Measurements from ENCODE around the gene SERPINE3.

DNA sequence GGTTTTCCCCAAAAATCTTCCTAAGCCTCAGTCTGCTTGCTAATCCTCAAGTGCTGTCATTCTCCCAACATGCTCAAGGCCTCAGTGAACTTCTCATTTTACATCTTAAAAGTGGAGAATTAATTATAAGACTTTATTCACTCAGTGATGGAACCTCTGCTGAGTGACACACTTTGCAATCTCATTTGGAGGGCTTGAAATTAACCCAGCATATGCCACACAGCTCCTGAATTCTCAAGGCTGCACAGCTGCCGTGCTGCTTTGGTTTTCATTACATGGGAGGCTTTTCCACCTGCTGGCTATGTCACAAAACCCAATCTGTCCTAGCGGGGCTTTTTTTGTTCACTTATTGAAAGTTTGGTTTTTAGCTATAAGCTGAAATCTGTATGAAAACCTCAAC, 28.3 kb upstream of the SERPINE3 start:
- TF ChIP-seq, protein P1, sequence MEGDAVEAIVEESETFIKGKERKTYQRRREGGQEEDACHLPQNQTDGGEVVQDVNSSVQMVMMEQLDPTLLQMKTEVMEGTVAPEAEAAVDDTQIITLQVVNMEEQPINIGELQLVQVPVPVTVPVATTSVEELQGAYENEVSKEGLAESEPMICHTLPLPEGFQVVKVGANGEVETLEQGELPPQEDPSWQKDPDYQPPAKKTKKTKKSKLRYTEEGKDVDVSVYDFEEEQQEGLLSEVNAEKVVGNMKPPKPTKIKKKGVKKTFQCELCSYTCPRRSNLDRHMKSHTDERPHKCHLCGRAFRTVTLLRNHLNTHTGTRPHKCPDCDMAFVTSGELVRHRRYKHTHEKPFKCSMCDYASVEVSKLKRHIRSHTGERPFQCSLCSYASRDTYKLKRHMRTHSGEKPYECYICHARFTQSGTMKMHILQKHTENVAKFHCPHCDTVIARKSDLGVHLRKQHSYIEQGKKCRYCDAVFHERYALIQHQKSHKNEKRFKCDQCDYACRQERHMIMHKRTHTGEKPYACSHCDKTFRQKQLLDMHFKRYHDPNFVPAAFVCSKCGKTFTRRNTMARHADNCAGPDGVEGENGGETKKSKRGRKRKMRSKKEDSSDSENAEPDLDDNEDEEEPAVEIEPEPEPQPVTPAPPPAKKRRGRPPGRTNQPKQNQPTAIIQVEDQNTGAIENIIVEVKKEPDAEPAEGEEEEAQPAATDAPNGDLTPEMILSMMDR (IDR thresholded peaks at IDR 0.05; ENCODE audit: insufficient read depth, low read length, poor library complexity, severe bottlenecking) = no peak
- TF ChIP-seq EZH2phosphoT487 (conservative IDR thresholded peaks at IDR 0.05; ENCODE audit: low read length) = no peak

Data from SU-DHL-6 (cell line).